Measurements from ENCODE around the gene TNFRSF14. TPM values are rescaled to one million over a fixed set of nuclear protein-coding genes. Genes with fewer than 3 reads are reported as not detected.

TNFRSF14 gene
- total RNA-seq, 1 experiment from 2014 or later = 0.57 TPM

DNA sequence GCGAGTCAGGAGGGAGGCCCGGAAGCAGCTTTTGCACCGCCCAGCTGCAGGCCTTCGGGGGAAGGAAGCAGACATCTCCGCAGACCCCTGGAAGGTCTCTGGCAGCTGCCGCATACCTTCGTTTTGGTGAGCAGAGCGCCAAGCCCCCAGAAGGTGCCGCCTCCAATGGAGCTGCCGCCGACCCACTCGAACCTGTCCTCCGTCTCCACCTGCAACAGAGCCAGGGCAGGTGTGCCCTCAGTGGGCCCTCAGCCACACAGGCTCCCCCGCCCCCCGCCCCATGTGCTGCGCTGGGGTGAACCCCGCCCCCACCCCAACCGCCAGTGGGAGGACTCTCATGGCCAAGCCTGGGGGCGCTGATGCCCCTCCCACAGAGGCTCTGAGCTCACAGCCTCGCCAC is 36.0 kb upstream of the TNFRSF14 start:
- TF ChIP-seq, protein P1, sequence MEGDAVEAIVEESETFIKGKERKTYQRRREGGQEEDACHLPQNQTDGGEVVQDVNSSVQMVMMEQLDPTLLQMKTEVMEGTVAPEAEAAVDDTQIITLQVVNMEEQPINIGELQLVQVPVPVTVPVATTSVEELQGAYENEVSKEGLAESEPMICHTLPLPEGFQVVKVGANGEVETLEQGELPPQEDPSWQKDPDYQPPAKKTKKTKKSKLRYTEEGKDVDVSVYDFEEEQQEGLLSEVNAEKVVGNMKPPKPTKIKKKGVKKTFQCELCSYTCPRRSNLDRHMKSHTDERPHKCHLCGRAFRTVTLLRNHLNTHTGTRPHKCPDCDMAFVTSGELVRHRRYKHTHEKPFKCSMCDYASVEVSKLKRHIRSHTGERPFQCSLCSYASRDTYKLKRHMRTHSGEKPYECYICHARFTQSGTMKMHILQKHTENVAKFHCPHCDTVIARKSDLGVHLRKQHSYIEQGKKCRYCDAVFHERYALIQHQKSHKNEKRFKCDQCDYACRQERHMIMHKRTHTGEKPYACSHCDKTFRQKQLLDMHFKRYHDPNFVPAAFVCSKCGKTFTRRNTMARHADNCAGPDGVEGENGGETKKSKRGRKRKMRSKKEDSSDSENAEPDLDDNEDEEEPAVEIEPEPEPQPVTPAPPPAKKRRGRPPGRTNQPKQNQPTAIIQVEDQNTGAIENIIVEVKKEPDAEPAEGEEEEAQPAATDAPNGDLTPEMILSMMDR (conservative IDR thresholded peaks at IDR 0.05) = no peak
- no peak overlapping the region for H3K18ac ChIP-seq (ENCODE audit: insufficient read length, low read depth, low read length)
- no peak overlapping the region for H3K56ac ChIP-seq (ENCODE audit: insufficient read length, low read depth, low read length)
- no peaks in the 10 kb centered on the region for H3K23me2 ChIP-seq (ENCODE audit: insufficient read length, low read depth, low read length, poor library complexity, severe bottlenecking)
- H2BK20ac ChIP-seq (ENCODE audit: low read depth, low read length, poor library complexity, severe bottlenecking) = no peak overlapping the region
- no peak overlapping the region for H2BK12ac ChIP-seq (ENCODE audit: insufficient read length, low read depth, low read length)
- DNase-seq = no peak
- H4K5ac ChIP-seq (ENCODE audit: insufficient read length, low read depth, low read length) = no peak overlapping the region
- no peak overlapping the region for H3K4me3 Mint-ChIP-seq
- H3K4ac ChIP-seq (ENCODE audit: low read depth, low read length) = no peak overlapping the region
- H4K8ac ChIP-seq (replicated peaks; ENCODE audit: insufficient read length, low read depth, low read length) = no peak overlapping the region
- no peak overlapping the region for H2AK5ac ChIP-seq (ENCODE audit: insufficient read length, low read length)
- no peak overlapping the region for H2BK120ac ChIP-seq (ENCODE audit: low read depth, low read length, poor library complexity, severe bottlenecking)
- peaks cover 13 to 16% of the 10 kb centered on the region in 2 experiments for H3K4me1 Mint-ChIP-seq
- H3K4me2 ChIP-seq (ENCODE audit: insufficient read depth, insufficient read length, low read length) = no peak overlapping the region
- H3K27ac Mint-ChIP-seq = no peak overlapping the region; a peak in 1 of 7 replicates
- H3K9me3 Mint-ChIP-seq = no peaks in the 10 kb centered on the region; a peak in 1 of 5 replicates
- H3K27me3 ChIP-seq (ENCODE audit: insufficient read depth, low read length) = no peaks in the 10 kb centered on the region
- H2AFZ ChIP-seq (ENCODE audit: low read length) = no peak overlapping the region
- no peak overlapping the region for H3T11ph ChIP-seq (ENCODE audit: low read length)
- peaks cover 16% of the 10 kb centered on the region for H3K79me1 ChIP-seq (ENCODE audit: insufficient read depth, low read depth, low read length, poor library complexity, severe bottlenecking)
- no peak overlapping the region for H3K23ac ChIP-seq (ENCODE audit: insufficient read length, low read depth, low read length)
- H3K4me1 ChIP-seq (ENCODE audit: insufficient read depth, low read length) = peaks cover 2% of the 10 kb centered on the region; the same call in 1 of the 2 replicates
- H2BK15ac ChIP-seq (ENCODE audit: low read depth, low read length) = no peak overlapping the region
- H3K9ac ChIP-seq (ENCODE audit: extremely low read depth, insufficient read length, low read length) = no peak overlapping the region
- no peak overlapping the region for H3K27ac ChIP-seq (ENCODE audit: insufficient read length, low read depth, low read length)
- peaks cover 3% of the 10 kb centered on the region for H4K20me1 ChIP-seq (ENCODE audit: control insufficient read depth, insufficient read depth, insufficient read length)
- H3K79me2 ChIP-seq (ENCODE audit: insufficient read depth, low read length) = peaks cover 22% of the 10 kb centered on the region; the same call in 1 of the 2 replicates
- no peak overlapping the region for H2BK5ac ChIP-seq (ENCODE audit: insufficient read length, low read length)
- no peaks in the 10 kb centered on the region for H3K9me3 ChIP-seq (ENCODE audit: control insufficient read depth, low read depth, low read length)
- no peaks in the 10 kb centered on the region for H3K27me3 Mint-ChIP-seq (ENCODE audit: low read depth)
- no CpG with 5 or more reads among the region's 20 CpGs for WGBS (ENCODE audit: extremely low coverage, insufficient read length, low lambda C conversion rate)
- no peak overlapping the region for H4K91ac ChIP-seq (ENCODE audit: insufficient read length, low read depth, low read length)
- H3K36me3 Mint-ChIP-seq (ENCODE audit: insufficient read depth in 1 of 3, low read depth in 3 of 3) = peaks cover 30 to 54% (median 42%) of the 10 kb centered on the region in 3 experiments
- no peak overlapping the region for H3K14ac ChIP-seq (ENCODE audit: insufficient read depth, low read length)
